Measurements from ENCODE around the gene CD3E. TPM values are rescaled to one million over a fixed set of nuclear protein-coding genes. Genes with fewer than 3 reads are reported as not detected.

The CD3E gene
- polyA plus RNA-seq, 2 donors, result 4.6 to 5.1 TPM

GRCh38 chr11:118358071-118358470, 53.5 kb downstream of the CD3E start:
- 51 to 56% methylated on average over 3 of the region's 3 CpGs for WGBS, 2 donors
- H3K36me3 ChIP-seq (ENCODE audit: control insufficient read depth in 2 of 2, insufficient read depth in 2 of 2, low read length in 1 of 2), result no peaks in the 10 kb centered on the region
- H3K4me3 ChIP-seq (ENCODE audit: low read depth in 1 of 2, low read length in 2 of 2), result no peak overlapping the region
- H3K27ac ChIP-seq (ENCODE audit: low read depth in 2 of 2, low read length in 1 of 2), result no peak overlapping the region
- no peaks in the 10 kb centered on the region for H3K27me3 ChIP-seq (ENCODE audit: control insufficient read depth in 1 of 2, insufficient read depth in 2 of 2, low read length in 2 of 2)
- peaks cover 0 to 2% of the 10 kb centered on the region in 2 donors for H3K4me1 ChIP-seq (ENCODE audit: control insufficient read depth in 2 of 2, insufficient read depth in 2 of 2, low read length in 1 of 2)
- no peaks in the 10 kb centered on the region for H3K9me3 ChIP-seq (ENCODE audit: control insufficient read depth in 2 of 2, insufficient read depth in 1 of 2, low read depth in 1 of 2, low read length in 1 of 2)

GRCh38 chr11:118359295-118359958, 54.9 kb downstream of the CD3E start, which contains the start of gene UBE4A:
TSS of gene UBE4A (plus strand) at chr11:118359600. CDS start at chr11:118365081, 5,481 bp downstream.
- Histone ChIP-seq H3K27me3 (ENCODE audit: control insufficient read depth in 1 of 2, insufficient read depth in 2 of 2, low read length in 2 of 2) (no peaks in the 10 kb centered on the region), H3K4me1 (ENCODE audit: control insufficient read depth in 2 of 2, insufficient read depth in 2 of 2, low read length in 1 of 2) (peaks cover 0 to 2% of the 10 kb centered on the region in 2 donors), H3K4me3 (ENCODE audit: low read depth in 1 of 2, low read length in 2 of 2) (peak within 1 kb of the TSS; percentile 60 to 99), H3K9me3 (ENCODE audit: control insufficient read depth in 2 of 2, insufficient read depth in 1 of 2, low read depth in 1 of 2, low read length in 1 of 2) (no peaks in the 10 kb centered on the region), H3K36me3 (ENCODE audit: control insufficient read depth in 2 of 2, insufficient read depth in 2 of 2, low read length in 1 of 2) (no peaks in the 10 kb centered on the region), H3K27ac (ENCODE audit: low read depth in 2 of 2, low read length in 1 of 2) (peak within 1 kb of the TSS; percentile 40 to 76)
- WGBS, 2 donors, result 3% methylated on average over 33 of the region's 33 CpGs

- Histone ChIP-seq H3K27ac (ENCODE audit: low read depth in 2 of 2, low read length in 1 of 2) (no peak overlapping the region), H3K4me3 (ENCODE audit: low read depth in 1 of 2, low read length in 2 of 2) (no peak overlapping the region), H3K4me1 (ENCODE audit: control insufficient read depth in 2 of 2, insufficient read depth in 2 of 2, low read length in 1 of 2) (peaks cover 0 to 2% of the 10 kb centered on the region in 2 donors), H3K36me3 (ENCODE audit: control insufficient read depth in 2 of 2, insufficient read depth in 2 of 2, low read length in 1 of 2) (peaks cover 2 to 3% of the 10 kb centered on the region in 2 donors), H3K27me3 (ENCODE audit: control insufficient read depth in 1 of 2, insufficient read depth in 2 of 2, low read length in 2 of 2) (no peaks in the 10 kb centered on the region), H3K9me3 (ENCODE audit: control insufficient read depth in 2 of 2, insufficient read depth in 1 of 2, low read depth in 1 of 2, low read length in 1 of 2) (no peaks in the 10 kb centered on the region)
- WGBS, 2 donors, result 87 to 96% methylated on average over 3 of the region's 3 CpGs
These were observed 60.6 kb downstream of the CD3E start for GRCh38 chr11:118364956-118365615.

Other genes with a start within 250 kb of the CD3E start
- gene TMPRSS4, start 227.7 kb upstream of the CD3E start, polyA plus RNA-seq, result 100 to 1,000 TPM; 101 to 129 TPM
- gene SMIM35, start 217.8 kb upstream of the CD3E start, polyA plus RNA-seq, result under 1 TPM; 0.01 to 0.02 TPM
- 1 to 10 TPM in 1 of 2 donors, under 1 TPM in 1; 0.75 to 1.1 TPM for gene SCN4B, start 151.9 kb upstream of the CD3E start, polyA plus RNA-seq
- gene SCN2B, start 128.1 kb upstream of the CD3E start, polyA plus RNA-seq, result under 1 TPM; 0.06 to 0.19 TPM
- gene JAML, start 79.7 kb upstream of the CD3E start, polyA plus RNA-seq, result 1 to 10 TPM; 6.1 to 7.0 TPM
- gene MPZL3, start 52.4 kb upstream of the CD3E start, polyA plus RNA-seq, result 10 to 100 TPM; 18.8 to 34.1 TPM
- gene MPZL2, start 40.4 kb upstream of the CD3E start, polyA plus RNA-seq, result 100 to 1,000 TPM; 150 to 185 TPM
- 1 to 10 TPM; 2.2 to 5.3 TPM for gene CD3D, start 38.0 kb downstream of the CD3E start, polyA plus RNA-seq
- gene CD3G, start 39.6 kb downstream of the CD3E start, polyA plus RNA-seq, result under 1 TPM; 0.24 to 0.45 TPM
- 10 to 100 TPM in 1 of 2 donors, 1 to 10 TPM in 1; 9.5 to 12.0 TPM for gene UBE4A, start 54.9 kb downstream of the CD3E start, polyA plus RNA-seq
- 100 to 1,000 TPM; 152 to 237 TPM for gene ATP5MG, start 96.9 kb downstream of the CD3E start, polyA plus RNA-seq
- gene KMT2A, start 131.8 kb downstream of the CD3E start, polyA plus RNA-seq, result 1 to 10 TPM; 6.4 to 8.5 TPM
- under 1 TPM; 0.14 to 0.18 TPM for gene TTC36, start 222.7 kb downstream of the CD3E start, polyA plus RNA-seq
- gene TMEM25, start 226.5 kb downstream of the CD3E start, polyA plus RNA-seq, result 1 to 10 TPM; 5.3 to 6.0 TPM

All from esophagus (tissue), 2 donors.